Right cardiac atrium (tissue), 5 donors: ENCODE data around the gene DSG3. TPM values are rescaled to one million over a fixed set of nuclear protein-coding genes. Genes with fewer than 3 reads are reported as not detected.
A peak's percentile ranks its signal among the peaks of the same experiment; 100 is the strongest.
"Not testable (repeated sequence)": the region's sequence is repeated elsewhere in the genome, so short reads cannot be mapped to it uniquely, and the experiment has no call there.

ENCODE experiments used
- ATAC-seq, 2 donors: fragments of 200-7000 bp; cut with Tn5 transposase; one replicate each; pipeline versions ENCODE4 v1.8.0 to v1.9.1; 2020; ENCODE audit warnings: moderate library complexity in 2 of 2, mild to moderate bottlenecking in 1 of 2
- DNase-seq, 3 donors: peaks; one replicate each; pipeline ENCODE4 v3.0.0-alpha.2; 2020
- H3K27ac ChIP-seq: one replicate; pipeline ENCODE4 v1.5.1; 2013; ENCODE audit warnings: mild to moderate bottlenecking, low read length, control low read depth, moderate library complexity
- H3K27me3 ChIP-seq: one replicate; pipeline ENCODE4 v1.6.1; 2013; ENCODE audit not compliant: control insufficient read depth, insufficient read depth
- H3K4me1 ChIP-seq: one replicate; pipeline ENCODE4 v1.6.1; 2013; ENCODE audit warnings: low read length; ENCODE audit not compliant: control insufficient read depth, insufficient read depth
- H3K4me3 ChIP-seq: one replicate; pipeline ENCODE4 v1.5.1; 2013; ENCODE audit warnings: low read length, control low read depth
- H3K9me3 ChIP-seq: one replicate; pipeline ENCODE4 v1.6.1; 2013; ENCODE audit warnings: low read length; ENCODE audit not compliant: control insufficient read depth
- WGBS: extraction: QIAGEN DNeasy Blood & Tissue Kit; methylation state at CpG from one replicate; pipeline ENCODE4 v1.1.7; 2013; 5-methylcytosine and 5-hydroxymethylcytosine counted together
- intact Hi-C, 4 donors: fragments of 100-400 bp; cut with DNase I; formaldehyde crosslinking; loops; one replicate each; pipeline versions ENCODE4 v1.11.0 to v1.14.0; 2022 to 2023
- polyA plus RNA-seq: library from polyadenylated mRNA; stranded (reverse); fragments of 200-250 nt; gene quantifications from one replicate; pipeline ENCODE4 v1.2.3, GENCODE V29; 2013
- total RNA-seq, 4 donors: library from RNA; stranded (reverse); fragmentation: NEBNext Ultra II Directional; extraction: Animal tissue kit (Norgen Biotek cat#: 25700); gene quantifications; one replicate each; pipeline ENCODE4 v1.2.1, GENCODE V29; 2021
- donor health status: healthy with polysubstance abuse.
- donor health status: DM: no; HTN: yes; CAD: no.
- donor health status: DM: no; HTN: no; CAD: no.
- donor health status: DM: no; HTN: yes; CAD: no; lungs with severe emphysema.
- donor health status: DM: yes; HTN: yes; CAD: no.

DSG3 gene
- total and polyA plus RNA-seq, 5 donors, result not detected

GRCh38 chr18:31504455-31505147, 57.1 kb downstream of the DSG3 start:
- DNase-seq (no peak), ATAC-seq (peak; percentile 16 to 39)
- Histone ChIP-seq H3K27ac (peak overlapping the region; percentile 35), H3K4me1 (peaks cover 7% of the 10 kb centered on the region), H3K9me3 (no peaks in the 10 kb centered on the region), H3K27me3 (no peaks in the 10 kb centered on the region), H3K4me3 (no peak overlapping the region)
- intact Hi-C loops, result loop anchor here in 1 of 4 donors (10.0 kb wide), 1 partner anchor 240 kb away; no protein-coding TSS in a partner anchor
- 56% methylated on average over 10 of the region's 10 CpGs for WGBS

- Histone ChIP-seq H3K9me3 (no peaks in the 10 kb centered on the region), H3K27me3 (no peaks in the 10 kb centered on the region), H3K27ac (no peak overlapping the region), H3K4me1 (peaks cover 7% of the 10 kb centered on the region), H3K4me3 (no peak overlapping the region)
- intact Hi-C loops, result loop anchor here in 1 of 4 donors (10.0 kb wide), 1 partner anchor 240 kb away; no protein-coding TSS in a partner anchor
- WGBS, result 34% methylated on average over 6 of the region's 6 CpGs
- ATAC-seq (no peak), DNase-seq (no peak)
Measured at GRCh38 chr18:31505156-31505555, 57.6 kb downstream of the DSG3 start.

GRCh38 chr18:31506024-31506742, 58.6 kb downstream of the DSG3 start:
- Histone ChIP-seq H3K4me1 (peaks cover 9% of the 10 kb centered on the region), H3K9me3 (no peaks in the 10 kb centered on the region), H3K27me3 (no peaks in the 10 kb centered on the region), H3K27ac (no peak overlapping the region), H3K4me3 (no peak overlapping the region)
- WGBS, result 59% methylated on average over 5 of the region's 5 CpGs
- ATAC-seq, result peak; percentile 50 to 76
- DNase-seq, result no peak
- intact Hi-C loops, result loop anchor here in 1 of 4 donors (10.0 kb wide), 1 partner anchor 241 kb away; no protein-coding TSS in a partner anchor

- H3K9me3 ChIP-seq, DNase-seq, H3K4me1 ChIP-seq, H3K4me3 ChIP-seq, H3K27me3 ChIP-seq, H3K27ac ChIP-seq, ATAC-seq: not testable (repeated sequence)
- 94% methylated on average over 2 of the region's 2 CpGs for WGBS
- intact Hi-C loops, result loop anchor here in 1 of 4 donors (10.0 kb wide), 1 partner anchor 242 kb away; no protein-coding TSS in a partner anchor
Measured at GRCh38 chr18:31507124-31507523, 59.6 kb downstream of the DSG3 start.

- ATAC-seq (no peak), DNase-seq (no peak)
- Histone ChIP-seq H3K4me1 (peaks cover 9% of the 10 kb centered on the region), H3K27ac (no peak overlapping the region), H3K9me3 (no peaks in the 10 kb centered on the region), H3K4me3 (no peak overlapping the region), H3K27me3 (no peaks in the 10 kb centered on the region)
- intact Hi-C loops, result loop anchor here in 1 of 4 donors (10.0 kb wide), 1 partner anchor 244 kb away; no protein-coding TSS in a partner anchor
- 49% methylated on average over 1 of the region's 1 CpG for WGBS
Measured at GRCh38 chr18:31508781-31509180, 61.2 kb downstream of the DSG3 start.

- Histone ChIP-seq H3K4me1 (peaks cover 8% of the 10 kb centered on the region), H3K27ac (no peak overlapping the region), H3K27me3 (no peaks in the 10 kb centered on the region), H3K9me3 (no peaks in the 10 kb centered on the region), H3K4me3 (no peak overlapping the region)
- WGBS, result 53% methylated on average over 3 of the region's 3 CpGs
- intact Hi-C loops, result loop anchor here in 1 of 4 donors (10.0 kb wide), 1 partner anchor 245 kb away; no protein-coding TSS in a partner anchor
- peak in 1 of 2 donors; percentile 47 for ATAC-seq
- no peak for DNase-seq
Measured at GRCh38 chr18:31509571-31509970, 62.0 kb downstream of the DSG3 start.

GRCh38 chr18:31510319-31510718, 62.8 kb downstream of the DSG3 start:
- intact Hi-C loops, result loop anchor here in 1 of 4 donors (10.0 kb wide), 1 partner anchor 416 kb away; no protein-coding TSS in a partner anchor
- no peak overlapping the region for H3K4me3 ChIP-seq
- H3K27me3 ChIP-seq, result no peaks in the 10 kb centered on the region
- no peak for DNase-seq
- no peak for ATAC-seq
- H3K9me3 ChIP-seq, result no peaks in the 10 kb centered on the region
- H3K27ac ChIP-seq, result no peak overlapping the region
- peaks cover 6% of the 10 kb centered on the region for H3K4me1 ChIP-seq

GRCh38 chr18:31511098-31511497, 63.6 kb downstream of the DSG3 start:
- Histone ChIP-seq H3K4me1 (peaks cover 6% of the 10 kb centered on the region), H3K4me3 (no peak overlapping the region), H3K27me3 (no peaks in the 10 kb centered on the region), H3K9me3 (no peaks in the 10 kb centered on the region), H3K27ac (no peak overlapping the region)
- intact Hi-C loops, result loop anchor here in 1 of 4 donors (10.0 kb wide), 1 partner anchor 416 kb away; no protein-coding TSS in a partner anchor
- 33% methylated on average over 6 of the region's 6 CpGs for WGBS
- no peak for DNase-seq
- peak in 1 of 2 donors; percentile 31 for ATAC-seq

GRCh38 chr18:31512203-31512764, 64.7 kb downstream of the DSG3 start:
- Histone ChIP-seq H3K4me1 (peaks cover 6% of the 10 kb centered on the region), H3K9me3 (no peaks in the 10 kb centered on the region), H3K4me3 (no peak overlapping the region), H3K27me3 (no peaks in the 10 kb centered on the region), H3K27ac (no peak overlapping the region)
- ATAC-seq (peak; percentile 65 to 75), DNase-seq (no peak)
- intact Hi-C loops, result loop anchor here in 1 of 4 donors (10.0 kb wide), 1 partner anchor 417 kb away; no protein-coding TSS in a partner anchor
- 62% methylated on average over 6 of the region's 6 CpGs for WGBS

GRCh38 chr18:31513189-31513935, 65.8 kb downstream of the DSG3 start:
- WGBS, result 49% methylated on average over 4 of the region's 4 CpGs
- H3K9me3 ChIP-seq, result no peaks in the 10 kb centered on the region
- DNase-seq (no peak), ATAC-seq (peak in 1 of 2 donors; percentile 27)
- no peak overlapping the region for H3K27ac ChIP-seq
- intact Hi-C loops, result loop anchor here in 1 of 4 donors (10.0 kb wide), 1 partner anchor 419 kb away; no protein-coding TSS in a partner anchor
- peaks cover 6% of the 10 kb centered on the region for H3K4me1 ChIP-seq
- H3K4me3 ChIP-seq, result no peak overlapping the region
- H3K27me3 ChIP-seq, result no peaks in the 10 kb centered on the region
